Amygdala (tissue), 56 donors: Measurements from ENCODE around the gene TEDC2.

Experiments
- DNase-seq, 56 donors: peaks; one replicate each; lab custom pipeline; 2025; lab: John Stamatoyannopoulos, UW

Gene TEDC2

GRCh38 chr16:2490190-2491105 lies 30.5 kb downstream of the TEDC2 start:
- no peak for DNase-seq

GRCh38 chr16:2492292-2492691 lies 32.4 kb downstream of the TEDC2 start:
- DNase-seq: no peak

- no peak for DNase-seq
Observed at GRCh38 chr16:2493605-2494004, 33.7 kb downstream of the TEDC2 start.

GRCh38 chr16:2494616-2495015 lies 34.7 kb downstream of the TEDC2 start:
- DNase-seq: no peak

- no peak for DNase-seq
Observed at GRCh38 chr16:2495041-2495440, 35.1 kb downstream of the TEDC2 start.

- no peak for DNase-seq
Observed at GRCh38 chr16:2496223-2497115, 36.6 kb downstream of the TEDC2 start.

- DNase-seq: peak in 1 of 56 donors; percentile 32
Observed at GRCh38 chr16:2497116-2497630, 37.3 kb downstream of the TEDC2 start.

GRCh38 chr16:2497695-2498484 lies 38.0 kb downstream of the TEDC2 start:
- no peak for DNase-seq

GRCh38 chr16:2498531-2499253 lies 38.8 kb downstream of the TEDC2 start:
- no peak for DNase-seq

GRCh38 chr16:2499454-2499853 lies 39.5 kb downstream of the TEDC2 start:
- DNase-seq: no peak

GRCh38 chr16:2499890-2500429 lies 40.1 kb downstream of the TEDC2 start:
- no peak for DNase-seq

- no peak for DNase-seq
Observed at GRCh38 chr16:2500430-2500917, 40.6 kb downstream of the TEDC2 start.

GRCh38 chr16:2500918-2501750 lies 41.2 kb downstream of the TEDC2 start:
- peak; percentile 53 to 97 (median 87) for DNase-seq

- no peak for DNase-seq
Observed at GRCh38 chr16:2501946-2502895, 42.3 kb downstream of the TEDC2 start.

- no peak for DNase-seq
Observed at GRCh38 chr16:2505695-2506094, 45.8 kb downstream of the TEDC2 start.

- peak in 4 of 56 donors; percentile 9 to 33 (median 28) for DNase-seq
Observed at GRCh38 chr16:2507052-2507659, 47.2 kb downstream of the TEDC2 start.

- no peak for DNase-seq
Observed at GRCh38 chr16:2507665-2508064, 47.8 kb downstream of the TEDC2 start.
